Neural crest cell (in vitro differentiated cells): Measurements from ENCODE around the gene ZNF521. TPM values are rescaled to one million over a fixed set of nuclear protein-coding genes. Genes with fewer than 3 reads are reported as not detected.

Experiments used
- DNase-seq: peaks from one replicate; pipeline ENCODE4 v3.0.0; 2021; ENCODE audit warnings: low read depth, mixed read lengths, low spot score
- H3K27ac Mint-ChIP-seq: one replicate; pipeline ENCODE4 v1.8.0; 2021; ENCODE audit warnings: mild to moderate bottlenecking, mixed read lengths; ENCODE audit not compliant: unreplicated experiment
- H3K27me3 Mint-ChIP-seq: 2 replicates; pipeline ENCODE4 v1.8.0; 2021; ENCODE audit warnings: low read depth, mild to moderate bottlenecking, mixed read lengths
- H3K36me3 Mint-ChIP-seq: 2 replicates; pipeline ENCODE4 v1.8.0; 2021; ENCODE audit warnings: low read depth, mild to moderate bottlenecking, mixed read lengths
- H3K4me1 Mint-ChIP-seq: 2 replicates; pipeline ENCODE4 v1.8.0; 2021; ENCODE audit warnings: mixed read lengths
- H3K4me3 Mint-ChIP-seq: one replicate; pipeline ENCODE4 v1.8.0; 2021; ENCODE audit warnings: mild to moderate bottlenecking, mixed read lengths
- H3K9me3 Mint-ChIP-seq: 2 replicates; pipeline ENCODE4 v1.8.0; 2021; ENCODE audit warnings: mixed read lengths
- CTCF ChIP-seq: fragments of 200-600 bp; sonication (generic); conservative IDR thresholded peaks from 2 replicates; pipeline ENCODE4 v1.5.0; 2021; ENCODE audit warnings: antibody characterized with exemption, mild to moderate bottlenecking
- total RNA-seq: library from RNA; stranded (reverse); gene quantifications from 2 replicates; pipeline ENCODE4 v1.2.1, GENCODE V29; 2021

ZNF521 gene
- total RNA-seq, 1 donor from 2014 or later: 86.1 TPM

- H3K27me3 Mint-ChIP-seq: no peaks in the 10 kb centered on the region
- peaks cover under 1% of the 10 kb centered on the region for H3K9me3 Mint-ChIP-seq
- DNase-seq: no peak
- peaks cover 9% of the 10 kb centered on the region for H3K36me3 Mint-ChIP-seq
- H3K4me1 Mint-ChIP-seq: peaks cover 36% of the 10 kb centered on the region
- no peak for TF ChIP-seq CTCF
- no peak overlapping the region for H3K27ac Mint-ChIP-seq
- H3K4me3 Mint-ChIP-seq: no peak overlapping the region
Measured at GRCh38 chr18:25262920-25263319, 89.0 kb downstream of the ZNF521 start.

GRCh38 chr18:25261768-25262167 is 90.2 kb downstream of the ZNF521 start:
- Mint-ChIP-seq H3K4me3 (no peak overlapping the region), H3K9me3 (no peaks in the 10 kb centered on the region), H3K4me1 (peaks cover 25% of the 10 kb centered on the region), H3K27ac (no peak overlapping the region), H3K36me3 (peaks cover 8% of the 10 kb centered on the region), H3K27me3 (no peaks in the 10 kb centered on the region)
- no peak for DNase-seq
- TF ChIP-seq CTCF: no peak

- Mint-ChIP-seq H3K27ac (no peak overlapping the region), H3K9me3 (no peaks in the 10 kb centered on the region), H3K4me3 (no peak overlapping the region), H3K4me1 (peaks cover 11% of the 10 kb centered on the region), H3K27me3 (no peaks in the 10 kb centered on the region), H3K36me3 (peaks cover 3% of the 10 kb centered on the region)
- DNase-seq: no peak
- TF ChIP-seq CTCF: no peak
Measured at GRCh38 chr18:25256439-25256838, 95.5 kb downstream of the ZNF521 start.

GRCh38 chr18:25253779-25254178 is 98.2 kb downstream of the ZNF521 start:
- no peak for DNase-seq
- H3K9me3 Mint-ChIP-seq: no peaks in the 10 kb centered on the region
- H3K36me3 Mint-ChIP-seq: no peaks in the 10 kb centered on the region
- H3K27me3 Mint-ChIP-seq: no peaks in the 10 kb centered on the region
- no peak for TF ChIP-seq CTCF
- H3K4me3 Mint-ChIP-seq: no peak overlapping the region
- H3K4me1 Mint-ChIP-seq: peaks cover 8% of the 10 kb centered on the region
- H3K27ac Mint-ChIP-seq: no peak overlapping the region

GRCh38 chr18:25253136-25253535 is 98.8 kb downstream of the ZNF521 start:
- no peak overlapping the region for H3K4me3 Mint-ChIP-seq
- no peak overlapping the region for H3K27ac Mint-ChIP-seq
- DNase-seq: no peak
- H3K36me3 Mint-ChIP-seq: no peaks in the 10 kb centered on the region
- no peak for TF ChIP-seq CTCF
- no peaks in the 10 kb centered on the region for H3K27me3 Mint-ChIP-seq
- peaks cover 8% of the 10 kb centered on the region for H3K4me1 Mint-ChIP-seq
- no peaks in the 10 kb centered on the region for H3K9me3 Mint-ChIP-seq

- no peak overlapping the region for H3K27ac Mint-ChIP-seq
- DNase-seq: no peak
- no peaks in the 10 kb centered on the region for H3K36me3 Mint-ChIP-seq
- H3K9me3 Mint-ChIP-seq: no peaks in the 10 kb centered on the region
- H3K4me1 Mint-ChIP-seq: peaks cover 3% of the 10 kb centered on the region
- H3K4me3 Mint-ChIP-seq: no peak overlapping the region
- H3K27me3 Mint-ChIP-seq: no peaks in the 10 kb centered on the region
- no peak for TF ChIP-seq CTCF
Measured at GRCh38 chr18:25251068-25251467, 100.9 kb downstream of the ZNF521 start.
